MM.1S (cell line): ENCODE measurements around the gene JSRP1.
"Not testable (repeated sequence)": the region's sequence is repeated elsewhere in the genome, so short reads cannot be mapped to it uniquely, and the experiment has no call there.

Experiments
- EZH2 ChIP-seq: fragments of 300-600 bp; sonication (generic); optimal IDR thresholded peaks from 2 replicates; pipeline ENCODE3; 2017; ENCODE audit warnings: low read depth, mild to moderate bottlenecking, antibody characterized with exemption, low read length, mixed read lengths
- TF ChIP-seq, protein P1 (sequence below): fragments of 300-600 bp; sonication (generic); IDR thresholded peaks from 2 replicates; pipeline ENCODE4 v1.5.1; 2016; ENCODE audit warnings: antibody characterized with exemption, low read length, mixed read lengths

DNA sequence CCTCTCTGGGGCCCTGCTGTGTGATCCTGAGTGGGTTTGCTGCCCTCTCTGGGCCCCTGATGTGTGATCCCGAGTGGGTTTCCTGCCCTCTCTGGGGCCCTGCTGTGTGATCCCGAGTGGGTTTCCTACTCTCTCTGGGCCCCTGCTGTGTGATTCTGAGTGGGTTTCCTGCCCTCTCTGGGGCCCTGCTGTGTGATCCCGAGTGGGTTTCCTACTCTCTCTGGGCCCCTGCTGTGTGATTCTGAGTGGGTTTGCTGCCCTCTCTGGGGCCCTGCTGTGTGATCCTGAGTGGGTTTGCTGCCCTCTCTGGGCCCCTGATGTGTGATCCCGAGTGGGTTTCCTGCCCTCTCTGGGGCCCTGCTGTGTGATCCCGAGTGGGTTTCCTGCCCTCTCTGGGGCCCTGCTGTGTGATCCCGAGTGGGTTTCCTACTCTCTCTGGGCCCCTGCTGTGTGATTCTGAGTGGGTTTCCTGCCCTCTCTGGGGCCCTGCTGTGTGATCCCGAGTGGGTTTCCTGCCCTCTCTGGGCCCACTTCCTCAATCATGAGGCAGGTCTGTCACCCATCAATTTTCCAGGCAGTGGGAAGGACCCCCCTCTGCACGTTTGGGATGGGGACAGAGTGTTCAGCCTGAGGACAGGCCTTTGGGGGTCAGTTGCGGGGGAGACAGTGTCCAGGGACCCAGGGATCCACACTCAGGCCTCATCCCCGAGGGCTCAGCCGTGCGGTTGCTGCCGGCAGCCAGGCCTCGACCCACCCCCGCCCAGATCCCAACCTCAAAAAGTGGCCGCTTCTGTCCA is 25.2 kb upstream of the JSRP1 start:
- TF ChIP-seq, protein P1, sequence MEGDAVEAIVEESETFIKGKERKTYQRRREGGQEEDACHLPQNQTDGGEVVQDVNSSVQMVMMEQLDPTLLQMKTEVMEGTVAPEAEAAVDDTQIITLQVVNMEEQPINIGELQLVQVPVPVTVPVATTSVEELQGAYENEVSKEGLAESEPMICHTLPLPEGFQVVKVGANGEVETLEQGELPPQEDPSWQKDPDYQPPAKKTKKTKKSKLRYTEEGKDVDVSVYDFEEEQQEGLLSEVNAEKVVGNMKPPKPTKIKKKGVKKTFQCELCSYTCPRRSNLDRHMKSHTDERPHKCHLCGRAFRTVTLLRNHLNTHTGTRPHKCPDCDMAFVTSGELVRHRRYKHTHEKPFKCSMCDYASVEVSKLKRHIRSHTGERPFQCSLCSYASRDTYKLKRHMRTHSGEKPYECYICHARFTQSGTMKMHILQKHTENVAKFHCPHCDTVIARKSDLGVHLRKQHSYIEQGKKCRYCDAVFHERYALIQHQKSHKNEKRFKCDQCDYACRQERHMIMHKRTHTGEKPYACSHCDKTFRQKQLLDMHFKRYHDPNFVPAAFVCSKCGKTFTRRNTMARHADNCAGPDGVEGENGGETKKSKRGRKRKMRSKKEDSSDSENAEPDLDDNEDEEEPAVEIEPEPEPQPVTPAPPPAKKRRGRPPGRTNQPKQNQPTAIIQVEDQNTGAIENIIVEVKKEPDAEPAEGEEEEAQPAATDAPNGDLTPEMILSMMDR, result not testable (repeated sequence)
- not testable (repeated sequence) for TF ChIP-seq EZH2
